CD4-positive, alpha-beta T cell treated with Interleukin-15 for 4 hours (primary cell): ENCODE data around the gene TRAPPC3.

Source experiments
- DNase-seq: peaks from one replicate; pipeline ENCODE4 v3.0.0-alpha.2; 2020; ENCODE audit warnings: low spot score

TRAPPC3 gene

GRCh38 chr1:36151134-36151844 is 2.0 kb upstream of the TRAPPC3 start:
- DNase-seq, result no peak

GRCh38 chr1:36150296-36151133 is 1.2 kb upstream of the TRAPPC3 start:
- DNase-seq, result peak; percentile 83

- no peak for DNase-seq
Observed at GRCh38 chr1:36149973-36150295, 648 bp upstream of the TRAPPC3 start.

- no peak for DNase-seq
Observed at GRCh38 chr1:36148821-36149236, 457 bp downstream of the TRAPPC3 start.

- no peak for DNase-seq
Observed at GRCh38 chr1:36144413-36144812, 4.9 kb downstream of the TRAPPC3 start.

- no peak for DNase-seq
Observed at GRCh38 chr1:36143424-36143823, 5.9 kb downstream of the TRAPPC3 start.

GRCh38 chr1:36142121-36142520 is 7.2 kb downstream of the TRAPPC3 start:
- DNase-seq, result no peak

- DNase-seq, result no peak
Observed at GRCh38 chr1:36139521-36139920, 9.8 kb downstream of the TRAPPC3 start.

- no peak for DNase-seq
Observed at GRCh38 chr1:36137776-36138175, 11.5 kb downstream of the TRAPPC3 start.

GRCh38 chr1:36137226-36137625 is 12.1 kb downstream of the TRAPPC3 start:
- no peak for DNase-seq

GRCh38 chr1:36136535-36136934 is 12.8 kb downstream of the TRAPPC3 start:
- DNase-seq, result no peak

- no peak for DNase-seq
Observed at GRCh38 chr1:36135796-36136195, 13.5 kb downstream of the TRAPPC3 start.

GRCh38 chr1:36135330-36135667 is 14.0 kb downstream of the TRAPPC3 start:
- DNase-seq, result no peak

- DNase-seq, result no peak
Observed at GRCh38 chr1:36134505-36135329, 14.6 kb downstream of the TRAPPC3 start.

GRCh38 chr1:36134031-36134430 is 15.3 kb downstream of the TRAPPC3 start:
- no peak for DNase-seq

GRCh38 chr1:36133484-36133883 is 15.8 kb downstream of the TRAPPC3 start:
- DNase-seq, result no peak

GRCh38 chr1:36132029-36132428 is 17.3 kb downstream of the TRAPPC3 start:
- no peak for DNase-seq

GRCh38 chr1:36128905-36129206 is 20.4 kb downstream of the TRAPPC3 start:
- no peak for DNase-seq

- no peak for DNase-seq
Observed at GRCh38 chr1:36128126-36128904, 21.0 kb downstream of the TRAPPC3 start.

- no peak for DNase-seq
Observed at GRCh38 chr1:36126797-36127500, 22.3 kb downstream of the TRAPPC3 start.

GRCh38 chr1:36126005-36126716 is 23.1 kb downstream of the TRAPPC3 start:
- no peak for DNase-seq
